Fibroblast of lung (primary cell): ENCODE measurements around the gene NLRP3. TPM values are rescaled to one million over a fixed set of nuclear protein-coding genes. Genes with fewer than 3 reads are reported as not detected.

ENCODE experiments used
- DNase-seq, 2 donors: peaks; one replicate each; pipeline versions ENCODE4 v3.0.0 to v3.0.0-alpha.2; 2010; ENCODE audit warnings: low read depth in 2 of 2
- H2AFZ ChIP-seq: 2 replicates; pipeline ENCODE4 v1.5.1; 2012; ENCODE audit warnings: low read length, control low read depth, inconsistent platforms
- H3K27ac ChIP-seq: 2 replicates; pipeline ENCODE4 v1.5.1; 2011; ENCODE audit warnings: low read length, control low read depth; ENCODE audit not compliant: insufficient read depth
- H3K27me3 ChIP-seq: 2 replicates; pipeline ENCODE4 v1.5.1; 2011; ENCODE audit warnings: mild to moderate bottlenecking, low read length; ENCODE audit not compliant: control insufficient read depth, insufficient read depth
- H3K36me3 ChIP-seq: 2 replicates; pipeline ENCODE4 v1.5.1; 2011; ENCODE audit warnings: low read length; ENCODE audit not compliant: control insufficient read depth, insufficient read depth
- H3K4me1 ChIP-seq: 2 replicates; pipeline ENCODE4 v1.5.1; 2011; ENCODE audit warnings: low read length; ENCODE audit not compliant: control insufficient read depth, insufficient read depth; ENCODE audit errors: extremely low read depth
- H3K4me2 ChIP-seq: 2 replicates; pipeline ENCODE4 v1.5.1; 2011; ENCODE audit warnings: low read length, control low read depth; ENCODE audit not compliant: insufficient read depth; ENCODE audit errors: extremely low read depth
- H3K4me3 ChIP-seq, 4 experiments: fragments of 200-600 bp in 1 of 4; sonication (generic) in 1 of 4; replicated peaks in 1 of 4; 2 replicates each; pipeline ENCODE4 v1.5.1; 2011 to 2016; ENCODE audit warnings: low read length in 4 of 4, low read depth in 3 of 4, mild to moderate bottlenecking in 3 of 4, control low read depth in 2 of 4, inconsistent platforms in 1 of 4, mixed read lengths in 1 of 4; ENCODE audit not compliant: insufficient read depth in 1 of 4; ENCODE audit errors: control extremely low read depth in 1 of 4
- H3K79me2 ChIP-seq: 2 replicates; pipeline ENCODE4 v1.5.1; 2012; ENCODE audit warnings: mild to moderate bottlenecking, low read length, inconsistent platforms; ENCODE audit not compliant: control insufficient read depth, insufficient read depth
- H3K9ac ChIP-seq: 2 replicates; pipeline ENCODE4 v1.5.1; 2011; ENCODE audit warnings: mild to moderate bottlenecking, low read length, control low read depth; ENCODE audit not compliant: insufficient read depth
- H3K9me3 ChIP-seq: 2 replicates; pipeline ENCODE4 v1.5.1; 2012; ENCODE audit warnings: low read depth, low read length; ENCODE audit not compliant: control insufficient read depth, insufficient read depth
- H4K20me1 ChIP-seq: 2 replicates; pipeline ENCODE4 v1.5.1; 2011; ENCODE audit warnings: low read length; ENCODE audit not compliant: control insufficient read depth, insufficient read depth; ENCODE audit errors: extremely low read depth
- EZH2 ChIP-seq: IDR thresholded peaks from 2 replicates; pipeline ENCODE4 v1.5.1; 2012; ENCODE audit warnings: low read length, control low read depth, mild to moderate bottlenecking; ENCODE audit errors: missing control alignments
- polyA plus RNA-seq, 2 donors: library from polyadenylated mRNA; depleted of rRNA in 1 of 2; stranded (reverse) in 1 of 2; unstranded in 1 of 2; fragments of >200 nt; gene quantifications; 2 replicates each; pipeline ENCODE4 v1.2.1, GENCODE V29; 2011 to 2012; ENCODE audit warnings: missing spikeins in 1 of 2
- total RNA-seq: library from RNA; depleted of rRNA; stranded (reverse); fragments of >200 nt; gene quantifications from 2 replicates; pipeline ENCODE4 v1.2.1, GENCODE V29; 2014
- TF ChIP-seq, protein P1 (sequence below), 2 donors: IDR thresholded peaks in 1 of 2; conservative IDR thresholded peaks in 1 of 2; 1 replicate in 1 of 2; 2 replicates in 1 of 2; pipeline ENCODE4 v1.5.1; 2011 to 2012; ENCODE audit warnings: low read length in 2 of 2, control low read depth in 1 of 2, inconsistent platforms in 1 of 2, low read depth in 1 of 2, mild to moderate bottlenecking in 1 of 2

The NLRP3 gene
- total and polyA plus RNA-seq, 2 donors (not counting 1 experiment from before 2014, with no cell fraction given) = under 0.01 to 0.07 TPM

DNA sequence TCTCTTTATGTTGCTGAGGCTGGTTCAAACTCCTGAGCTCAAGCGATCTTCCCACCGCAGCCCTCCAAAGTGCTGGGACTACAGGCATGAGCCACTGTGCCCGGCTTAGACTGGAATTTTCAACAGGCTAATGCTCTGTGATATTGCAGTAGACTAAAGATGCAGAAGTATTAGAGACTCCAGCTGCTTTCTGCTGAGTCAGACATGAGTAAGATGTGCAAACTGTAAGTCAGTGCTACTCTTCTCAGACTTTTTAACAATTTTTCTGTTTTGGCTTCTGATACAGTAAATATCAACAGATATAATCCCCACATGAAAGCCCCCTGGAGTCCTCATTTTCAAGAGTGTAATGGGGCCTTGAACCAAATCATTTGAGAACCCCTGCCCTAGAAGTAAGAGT is 29.3 kb upstream of the NLRP3 start:
- Histone ChIP-seq H3K27ac (no peak overlapping the region), H3K79me2 (no peaks in the 10 kb centered on the region), H3K9me3 (no peaks in the 10 kb centered on the region), H3K4me3 (no peak overlapping the region), H3K9ac (no peak overlapping the region), H3K4me2 (no peak overlapping the region), H4K20me1 (no peaks in the 10 kb centered on the region), H3K36me3 (no peaks in the 10 kb centered on the region), H3K27me3 (no peaks in the 10 kb centered on the region), H3K4me1 (no peaks in the 10 kb centered on the region), H2AFZ (no peak overlapping the region)
- DNase-seq = peak; percentile 49 to 58
- no peak for TF ChIP-seq EZH2
- TF ChIP-seq, protein P1, sequence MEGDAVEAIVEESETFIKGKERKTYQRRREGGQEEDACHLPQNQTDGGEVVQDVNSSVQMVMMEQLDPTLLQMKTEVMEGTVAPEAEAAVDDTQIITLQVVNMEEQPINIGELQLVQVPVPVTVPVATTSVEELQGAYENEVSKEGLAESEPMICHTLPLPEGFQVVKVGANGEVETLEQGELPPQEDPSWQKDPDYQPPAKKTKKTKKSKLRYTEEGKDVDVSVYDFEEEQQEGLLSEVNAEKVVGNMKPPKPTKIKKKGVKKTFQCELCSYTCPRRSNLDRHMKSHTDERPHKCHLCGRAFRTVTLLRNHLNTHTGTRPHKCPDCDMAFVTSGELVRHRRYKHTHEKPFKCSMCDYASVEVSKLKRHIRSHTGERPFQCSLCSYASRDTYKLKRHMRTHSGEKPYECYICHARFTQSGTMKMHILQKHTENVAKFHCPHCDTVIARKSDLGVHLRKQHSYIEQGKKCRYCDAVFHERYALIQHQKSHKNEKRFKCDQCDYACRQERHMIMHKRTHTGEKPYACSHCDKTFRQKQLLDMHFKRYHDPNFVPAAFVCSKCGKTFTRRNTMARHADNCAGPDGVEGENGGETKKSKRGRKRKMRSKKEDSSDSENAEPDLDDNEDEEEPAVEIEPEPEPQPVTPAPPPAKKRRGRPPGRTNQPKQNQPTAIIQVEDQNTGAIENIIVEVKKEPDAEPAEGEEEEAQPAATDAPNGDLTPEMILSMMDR (conservative IDR thresholded peaks at IDR 0.05 in 1 of 2, IDR thresholded peaks at IDR 0.05 in 1 of 2; ENCODE audit: low read depth in 1 of 2, low read length in 2 of 2) = no peak

DNA sequence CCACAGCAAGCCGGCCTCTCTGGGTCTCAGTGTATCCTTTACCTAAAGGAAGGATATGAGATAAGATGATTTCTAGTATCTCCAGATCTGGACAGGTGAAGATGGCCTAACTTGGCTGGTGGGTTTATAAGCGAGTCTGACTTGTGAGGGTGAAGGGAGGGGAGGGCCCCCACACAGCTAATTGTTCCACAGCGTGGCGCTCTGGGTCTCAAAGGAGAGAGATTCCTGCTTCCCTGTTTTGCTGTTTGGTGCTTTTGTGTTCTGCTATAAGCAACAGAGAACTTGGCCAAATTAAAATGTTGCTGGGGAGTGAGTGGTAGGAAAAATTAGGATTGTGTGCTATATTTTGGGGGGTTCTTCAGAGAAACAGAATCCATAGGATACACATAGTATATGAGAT is 28.9 kb upstream of the NLRP3 start:
- Histone ChIP-seq H3K79me2 (no peaks in the 10 kb centered on the region), H3K27me3 (no peaks in the 10 kb centered on the region), H3K27ac (no peak overlapping the region), H3K9ac (no peak overlapping the region), H3K36me3 (no peaks in the 10 kb centered on the region), H3K9me3 (no peaks in the 10 kb centered on the region), H3K4me3 (no peak overlapping the region), H4K20me1 (no peaks in the 10 kb centered on the region), H2AFZ (no peak overlapping the region), H3K4me1 (no peaks in the 10 kb centered on the region), H3K4me2 (no peak overlapping the region)
- no peak for TF ChIP-seq EZH2
- TF ChIP-seq, protein P1 (conservative IDR thresholded peaks at IDR 0.05 in 1 of 2, IDR thresholded peaks at IDR 0.05 in 1 of 2; ENCODE audit: low read depth in 1 of 2, low read length in 2 of 2) = no peak
- DNase-seq = no peak

DNA sequence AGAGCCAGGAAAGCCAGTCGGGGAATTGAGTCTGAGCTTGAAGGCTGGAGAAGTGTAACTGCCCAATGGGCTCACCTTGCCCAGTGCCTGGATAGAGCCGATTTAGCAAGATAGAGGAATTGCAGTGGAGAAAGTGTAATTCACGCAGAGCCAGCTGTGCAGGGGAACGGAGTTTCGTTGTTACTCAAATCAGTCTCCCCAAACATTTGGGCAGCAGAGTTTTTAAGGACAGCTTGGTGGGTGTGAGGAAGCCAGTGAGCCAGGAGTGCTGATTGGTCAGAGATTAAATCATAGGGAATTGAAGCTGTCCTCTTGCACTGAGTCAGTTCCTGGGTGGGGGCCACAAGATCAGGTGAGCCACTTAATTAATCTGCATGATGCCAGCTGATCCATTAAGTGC is 28.4 kb upstream of the NLRP3 start:
- Histone ChIP-seq H2AFZ (no peak overlapping the region), H3K4me1 (no peaks in the 10 kb centered on the region), H3K36me3 (no peaks in the 10 kb centered on the region), H3K27ac (no peak overlapping the region), H3K4me3 (no peak overlapping the region), H3K9me3 (no peaks in the 10 kb centered on the region), H4K20me1 (no peaks in the 10 kb centered on the region), H3K4me2 (no peak overlapping the region), H3K9ac (no peak overlapping the region), H3K27me3 (no peaks in the 10 kb centered on the region), H3K79me2 (no peaks in the 10 kb centered on the region)
- DNase-seq = no peak
- no peak for TF ChIP-seq EZH2
